CD14-positive monocyte (primary cell): ENCODE results near the gene CBX1. TPM values are rescaled to one million over a fixed set of nuclear protein-coding genes. Genes with fewer than 3 reads are reported as not detected.
A peak's percentile ranks its signal among the peaks of the same experiment; 100 is the strongest.

Experiments
- DNase-seq, 3 donors: peaks; one replicate each; pipeline ENCODE4 v3.0.0-alpha.2; 2011 to 2022
- H2AFZ ChIP-seq: 2 replicates; pipeline ENCODE4 v1.6.0; 2012; ENCODE audit warnings: mild to moderate bottlenecking, low read depth, low read length, inconsistent platforms; ENCODE audit not compliant: insufficient read depth, poor library complexity, severe bottlenecking
- H3K27ac ChIP-seq, 2 donors: 1 replicate in 1 of 2; 2 replicates in 1 of 2; pipeline ENCODE4 v1.5.1; 2012 to 2013; ENCODE audit warnings: low read length in 2 of 2, control low read depth in 1 of 2, inconsistent platforms in 1 of 2, low read depth in 1 of 2, mild to moderate bottlenecking in 1 of 2
- H3K27me3 ChIP-seq, 2 donors: one replicate each; pipeline versions ENCODE4 v1.6.0 to v1.6.1; 2011 to 2013; ENCODE audit warnings: low read length in 2 of 2; ENCODE audit not compliant: control insufficient read depth in 2 of 2, insufficient read depth in 2 of 2
- H3K36me3 ChIP-seq, 2 donors: replicated peaks in 1 of 2; 1 replicate in 1 of 2; 2 replicates in 1 of 2; pipeline versions ENCODE4 v1.5.1 to v1.6.1; 2012 to 2013; ENCODE audit warnings: low read length in 2 of 2, control low read depth in 1 of 2, inconsistent platforms in 1 of 2, mild to moderate bottlenecking in 1 of 2; ENCODE audit not compliant: insufficient read depth in 2 of 2, control insufficient read depth in 1 of 2
- H3K4me1 ChIP-seq, 2 donors: 1 replicate in 1 of 2; 2 replicates in 1 of 2; pipeline versions ENCODE4 v1.5.1 to v1.6.1; 2012 to 2013; ENCODE audit warnings: low read length in 2 of 2, control low read depth in 1 of 2, inconsistent platforms in 1 of 2, mild to moderate bottlenecking in 1 of 2, moderate library complexity in 1 of 2; ENCODE audit not compliant: insufficient read depth in 2 of 2, control insufficient read depth in 1 of 2
- H3K4me2 ChIP-seq: replicated peaks from 2 replicates; pipeline ENCODE3; 2012; ENCODE audit warnings: low read length, moderate library complexity, mild to moderate bottlenecking; ENCODE audit not compliant: poor library complexity, severe bottlenecking; ENCODE audit errors: extremely low read depth
- H3K4me3 ChIP-seq, 3 experiments: fragments of 200-600 bp in 1 of 3; sonication (generic) in 1 of 3; replicated peaks in 1 of 3; 1 replicate in 2 of 3; 2 replicates in 1 of 3; pipeline ENCODE4 v1.5.1; 2011 to 2013; ENCODE audit warnings: low read length in 3 of 3, mild to moderate bottlenecking in 3 of 3, control low read depth in 2 of 3, low read depth in 2 of 3, inconsistent platforms in 1 of 3, moderate library complexity in 1 of 3
- H3K79me2 ChIP-seq: 2 replicates; pipeline ENCODE4 v1.6.0; 2012; ENCODE audit warnings: mild to moderate bottlenecking, control low read depth, inconsistent platforms, low read length, moderate library complexity; ENCODE audit not compliant: insufficient read depth
- H3K9ac ChIP-seq: 2 replicates; pipeline ENCODE4 v1.6.0; 2017; ENCODE audit warnings: low read length, mild to moderate bottlenecking; ENCODE audit not compliant: insufficient read depth, poor library complexity, severe bottlenecking
- H3K9me3 ChIP-seq, 2 donors: replicated peaks in 1 of 2; 1 replicate in 1 of 2; 2 replicates in 1 of 2; pipeline versions ENCODE4 v1.5.1 to v1.6.1; 2012 to 2013; ENCODE audit warnings: low read length in 2 of 2, control low read depth in 1 of 2; ENCODE audit not compliant: control insufficient read depth in 1 of 2, insufficient read depth in 1 of 2
- H4K20me1 ChIP-seq: 2 replicates; pipeline ENCODE4 v1.6.0; 2012; ENCODE audit warnings: mild to moderate bottlenecking, low read length, control low read depth, moderate library complexity; ENCODE audit not compliant: insufficient read depth
- H3K27ac Mint-ChIP-seq, 7 donors: one replicate each; pipeline ENCODE4 v1.8.0; 2020; ENCODE audit warnings: mild to moderate bottlenecking in 7 of 7, mixed read lengths in 7 of 7, moderate library complexity in 6 of 7, inconsistent platforms in 2 of 7
- H3K27me3 Mint-ChIP-seq, 3 donors: one replicate each; pipeline ENCODE4 v1.8.0; 2021 to 2022; ENCODE audit warnings: low read depth in 3 of 3, mild to moderate bottlenecking in 3 of 3, mixed read lengths in 3 of 3, moderate library complexity in 3 of 3, inconsistent platforms in 1 of 3
- H3K36me3 Mint-ChIP-seq, 2 donors: one replicate each; pipeline ENCODE4 v1.8.0; 2020; ENCODE audit warnings: mixed read lengths in 2 of 2, inconsistent platforms in 1 of 2, mild to moderate bottlenecking in 1 of 2
- H3K4me1 Mint-ChIP-seq: one replicate; pipeline ENCODE4 v1.8.0; 2020; ENCODE audit warnings: mild to moderate bottlenecking, mixed read lengths
- H3K4me3 Mint-ChIP-seq, 2 donors: one replicate each; pipeline ENCODE4 v1.8.0; 2020; ENCODE audit warnings: mild to moderate bottlenecking in 2 of 2, mixed read lengths in 2 of 2, moderate library complexity in 1 of 2
- H3K9me3 Mint-ChIP-seq, 7 donors: one replicate each; pipeline ENCODE4 v1.8.0; 2020 to 2022; ENCODE audit warnings: mixed read lengths in 7 of 7, mild to moderate bottlenecking in 6 of 7, moderate library complexity in 6 of 7, inconsistent platforms in 2 of 7
- WGBS: methylation state at CpG from one replicate; pipeline ENCODE4 v1.1.5; 2013; ENCODE audit warnings: missing lambda C conversion rate; ENCODE audit not compliant: insufficient coverage; 5-methylcytosine and 5-hydroxymethylcytosine counted together
- intact Hi-C, 2 donors: fragments of 100-400 bp; cut with micrococcal nuclease; formaldehyde crosslinking; loops; one replicate each; pipeline versions ENCODE4 v1.15.0 to v1.15.1; 2023
- polyA plus RNA-seq, 3 donors: library from polyadenylated mRNA; depleted of rRNA in 1 of 3; unstranded in 2 of 3; stranded (reverse) in 1 of 3; fragments of 300-500 nt in 2 of 3; fragments of >200 nt in 1 of 3; fragmentation: Illumina TruSeq in 2 of 3; gene quantifications; 1 replicate in 2 of 3; 2 replicates in 1 of 3; pipeline ENCODE4 v1.2.3, GENCODE V29; 2012 to 2021
- TF ChIP-seq, protein P1 (sequence below): fragments of 200-600 bp; IDR thresholded peaks from one replicate; pipeline ENCODE4 v1.8.0; 2022; ENCODE audit warnings: antibody characterized with exemption, mild to moderate bottlenecking

The CBX1 gene
- polyA plus RNA-seq, 3 donors: 12.5 to 18.2 (median 17.2) TPM

DNA sequence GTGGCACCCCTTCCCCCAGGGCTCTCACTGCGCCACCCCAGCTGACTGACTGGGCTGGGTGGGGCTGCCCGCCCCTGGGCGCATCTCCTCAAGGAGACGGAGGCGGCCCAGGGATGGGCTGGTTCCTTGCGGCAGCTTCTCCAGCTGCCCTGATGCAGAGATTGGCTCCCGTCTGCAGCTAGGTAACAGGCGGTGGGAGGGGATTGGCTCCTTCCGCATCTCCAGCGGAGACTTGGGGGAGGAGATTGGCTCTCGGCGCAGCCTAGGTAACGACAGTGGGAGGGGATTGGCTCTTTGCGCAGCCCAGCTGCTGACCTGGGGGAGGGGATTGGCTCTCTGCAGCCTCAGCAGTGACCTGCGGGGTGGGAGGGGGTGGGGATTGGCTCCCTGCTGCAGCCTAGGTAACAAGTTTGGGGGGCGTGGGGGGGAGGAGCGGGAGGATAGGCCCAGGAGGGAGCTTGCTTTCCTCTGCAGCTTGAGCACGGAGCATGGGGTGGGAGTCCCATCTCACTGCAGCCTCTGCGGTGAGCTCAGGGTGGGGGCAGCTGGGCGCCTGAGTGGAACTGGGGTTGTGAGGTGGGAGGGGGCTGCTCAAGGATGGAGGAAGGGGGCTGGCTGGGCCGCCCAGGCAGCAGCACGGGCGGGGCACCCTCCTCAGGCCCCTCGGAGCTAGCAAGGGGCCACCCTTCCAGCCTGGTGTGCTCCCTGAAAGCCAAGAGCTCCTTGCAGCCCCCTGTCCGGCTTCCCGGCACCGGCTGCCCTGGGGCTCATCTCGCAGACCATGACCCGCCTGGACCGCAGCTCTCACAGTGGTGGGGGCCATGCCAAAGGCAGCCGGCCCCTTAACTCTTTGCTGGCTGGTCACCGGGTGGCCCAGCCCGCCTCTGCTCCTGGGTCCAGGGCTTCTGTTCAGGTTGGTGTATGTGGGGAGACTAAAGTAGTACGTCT is 46.8 kb downstream of the CBX1 start:
- 97% methylated on average over 29 of the region's 34 CpGs for WGBS
- Mint-ChIP-seq H3K4me3 (no peak overlapping the region), H3K27me3 (no peaks in the 10 kb centered on the region), H3K9me3 (no peaks in the 10 kb centered on the region), H3K4me1 (peaks cover 63% of the 10 kb centered on the region), H3K27ac (peak overlapping the region in 2 of 7 donors; percentile 30 to 84), H3K36me3 (peaks cover 80% of the 10 kb centered on the region in 2 donors)
- no peak overlapping the region for H3K9ac ChIP-seq
- TF ChIP-seq, protein P1, sequence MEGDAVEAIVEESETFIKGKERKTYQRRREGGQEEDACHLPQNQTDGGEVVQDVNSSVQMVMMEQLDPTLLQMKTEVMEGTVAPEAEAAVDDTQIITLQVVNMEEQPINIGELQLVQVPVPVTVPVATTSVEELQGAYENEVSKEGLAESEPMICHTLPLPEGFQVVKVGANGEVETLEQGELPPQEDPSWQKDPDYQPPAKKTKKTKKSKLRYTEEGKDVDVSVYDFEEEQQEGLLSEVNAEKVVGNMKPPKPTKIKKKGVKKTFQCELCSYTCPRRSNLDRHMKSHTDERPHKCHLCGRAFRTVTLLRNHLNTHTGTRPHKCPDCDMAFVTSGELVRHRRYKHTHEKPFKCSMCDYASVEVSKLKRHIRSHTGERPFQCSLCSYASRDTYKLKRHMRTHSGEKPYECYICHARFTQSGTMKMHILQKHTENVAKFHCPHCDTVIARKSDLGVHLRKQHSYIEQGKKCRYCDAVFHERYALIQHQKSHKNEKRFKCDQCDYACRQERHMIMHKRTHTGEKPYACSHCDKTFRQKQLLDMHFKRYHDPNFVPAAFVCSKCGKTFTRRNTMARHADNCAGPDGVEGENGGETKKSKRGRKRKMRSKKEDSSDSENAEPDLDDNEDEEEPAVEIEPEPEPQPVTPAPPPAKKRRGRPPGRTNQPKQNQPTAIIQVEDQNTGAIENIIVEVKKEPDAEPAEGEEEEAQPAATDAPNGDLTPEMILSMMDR: no peak
- H4K20me1 ChIP-seq: peaks cover 95% of the 10 kb centered on the region
- no peaks in the 10 kb centered on the region for H3K27me3 ChIP-seq
- peak overlapping the region in 1 of 2 donors; percentile 55 for H3K27ac ChIP-seq
- no peak overlapping the region for H3K4me2 ChIP-seq
- peaks cover 32 to 66% of the 10 kb centered on the region in 2 donors for H3K4me1 ChIP-seq
- no peak overlapping the region for H2AFZ ChIP-seq
- no peaks in the 10 kb centered on the region for H3K9me3 ChIP-seq
- H3K79me2 ChIP-seq: peaks cover 80% of the 10 kb centered on the region
- peaks cover 69 to 89% of the 10 kb centered on the region in 2 donors for H3K36me3 ChIP-seq
- DNase-seq: no peak
- no peak overlapping the region for H3K4me3 ChIP-seq
- intact Hi-C loops: no loop called here

DNA sequence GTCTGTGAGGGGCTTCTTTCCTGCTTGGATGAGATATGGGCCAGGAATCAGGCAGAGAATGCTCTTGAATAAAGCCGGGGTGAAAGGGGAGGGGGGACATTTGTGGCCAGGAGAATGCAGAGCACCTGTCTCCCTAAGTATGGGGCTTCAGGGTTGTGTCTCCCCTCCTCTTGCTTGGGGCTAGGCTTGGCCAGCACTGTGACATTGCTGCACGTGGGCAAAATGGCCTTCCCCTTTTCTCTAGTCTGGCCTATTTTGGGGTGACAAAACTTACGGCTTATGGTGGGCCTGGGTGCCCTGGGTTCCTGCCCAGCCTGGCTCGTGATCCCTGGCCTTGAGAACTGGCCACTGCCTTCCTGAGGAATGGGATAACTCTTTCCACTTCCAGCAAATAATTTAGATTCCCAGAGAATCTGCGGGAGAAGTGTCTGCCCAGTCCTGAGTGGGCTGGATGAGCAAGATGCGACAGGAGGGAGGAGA is 47.5 kb downstream of the CBX1 start:
- no peak for DNase-seq
- Histone ChIP-seq H3K79me2 (peaks cover 87% of the 10 kb centered on the region), H3K4me2 (no peak overlapping the region), H3K9me3 (no peaks in the 10 kb centered on the region), H4K20me1 (peaks cover 90% of the 10 kb centered on the region), H3K27me3 (no peaks in the 10 kb centered on the region), H2AFZ (no peak overlapping the region), H3K4me1 (peaks cover 36 to 73% of the 10 kb centered on the region in 2 donors), H3K36me3 (peaks cover 62 to 82% of the 10 kb centered on the region in 2 donors), H3K9ac (no peak overlapping the region), H3K27ac (peak overlapping the region in 1 of 2 donors; percentile 55), H3K4me3 (no peak overlapping the region)
- peaks cover 69% of the 10 kb centered on the region for H3K4me1 Mint-ChIP-seq
- TF ChIP-seq, protein P1: no peak
- H3K27me3 Mint-ChIP-seq: no peaks in the 10 kb centered on the region
- H3K9me3 Mint-ChIP-seq: no peaks in the 10 kb centered on the region
- peaks cover 73% of the 10 kb centered on the region in 2 donors for H3K36me3 Mint-ChIP-seq
- intact Hi-C loops: no loop called here
- peak overlapping the region in 6 of 7 donors; percentile 3 to 78 (median 47) for H3K27ac Mint-ChIP-seq
- H3K4me3 Mint-ChIP-seq: no peak overlapping the region
- 79% methylated on average over 3 of the region's 6 CpGs for WGBS
